Measurements from ENCODE around the gene PCSK4. TPM values are rescaled to one million over a fixed set of nuclear protein-coding genes. Genes with fewer than 3 reads are reported as not detected.

The PCSK4 gene
- total and polyA plus RNA-seq, 9 of the 15 experiments (the other 6 are each of a cell fraction or from before 2014, with no cell fraction given), result 0.01 to 9.1 (median 2.1) TPM; not detected in 1

- no peak for TF ChIP-seq E2F4 (CRISPR knock-in tag; IDR thresholded peaks at IDR 0.05; ENCODE audit: low read depth)
- TF ChIP-seq TRIM24 (IDR thresholded peaks at IDR 0.05), result peak in 1 of 2 experiments; percentile 31; a peak in 1 of 4 replicates
- TF ChIP-seq GABPB1 (CRISPR knock-in tag; IDR thresholded peaks at IDR 0.05), result no peak
- no peak for TF ChIP-seq ILF3 (IDR thresholded peaks at IDR 0.05; ENCODE audit: borderline replicate concordance)
- TF ChIP-seq POLR2B (IDR thresholded peaks at IDR 0.05; ENCODE audit: low read depth, partially characterized antibody), result peak; percentile 53
- TF ChIP-seq XRCC5 (IDR thresholded peaks at IDR 0.05; ENCODE audit: low read depth, low read length), result no peak
- no peak for TF ChIP-seq ZNF253 (CRISPR knock-in tag; conservative IDR thresholded peaks at IDR 0.05)
- no peak for TF ChIP-seq ZNF445 (CRISPR knock-in tag; IDR thresholded peaks at IDR 0.05; ENCODE audit: low read depth)
- TF ChIP-seq ZC3H8 (IDR thresholded peaks at IDR 0.05), result no peak
- TF ChIP-seq ZNF316 (IDR thresholded peaks at IDR 0.05), result no peak
- TF ChIP-seq CTBP1 (IDR thresholded peaks at IDR 0.05; ENCODE audit: borderline replicate concordance), result peak; percentile 81
- no peak for TF ChIP-seq ARID3A (IDR thresholded peaks at IDR 0.05; ENCODE audit: borderline replicate concordance, low read depth, low read length)
- TF ChIP-seq YBX1 (IDR thresholded peaks at IDR 0.05), result no peak
- TF ChIP-seq TCF3 (CRISPR knock-in tag; IDR thresholded peaks at IDR 0.05), result no peak
- no peak for TF ChIP-seq SETDB1 (IDR thresholded peaks at IDR 0.05; ENCODE audit: low read length)
- TF ChIP-seq CHD2 (IDR thresholded peaks at IDR 0.05; ENCODE audit: low read depth, low read length), result no peak; the same call in 1 of the 2 replicates
- TF ChIP-seq CBX8 (IDR thresholded peaks at IDR 0.05; ENCODE audit: borderline replicate concordance, extremely low read depth, low read depth, low read length, poor library complexity, severe bottlenecking), result no peak
- peak; percentile 89 for TF ChIP-seq THAP12 (CRISPR knock-in tag; IDR thresholded peaks at IDR 0.05)
- TF ChIP-seq RBM14 (IDR thresholded peaks at IDR 0.05; ENCODE audit: borderline replicate concordance, insufficient read depth, low read depth, low read length), result no peak
- no peak for TF ChIP-seq TARDBP (IDR thresholded peaks at IDR 0.05)
- no peak for TF ChIP-seq PTRF (tag; IDR thresholded peaks at IDR 0.05)
- TF ChIP-seq TRIM25 (IDR thresholded peaks at IDR 0.05; ENCODE audit: borderline replicate concordance), result no peak
- TF ChIP-seq NFXL1 (CRISPR knock-in tag; IDR thresholded peaks at IDR 0.05), result no peak
- TF ChIP-seq HDAC2 (IDR thresholded peaks at IDR 0.05), result no peak
Observed at GRCh38 chr19:1491114-1491848, 1.1 kb upstream of the PCSK4 start, which contains the start of gene REEP6 (continued).
